K562 (cell line): ENCODE results near the gene PIP5K1B. TPM values are rescaled to one million over a fixed set of nuclear protein-coding genes. Genes with fewer than 3 reads are reported as not detected.

Experiments used
- ATAC-seq: fragments of 200-7000 bp; cut with Tn5 transposase; 3 replicates; pipeline ENCODE4 v1.9.1; 2020; ENCODE audit warnings: moderate library complexity
- BruUV-seq: library from RNA; stranded (reverse); fragments of 400-500 nt; replicated peaks from 2 replicates; lab custom pipeline; 2021; lab: Mats Ljungman, UMichigan
- CTCF ChIA-PET: fragments of 300-600 bp; formaldehyde crosslinking; extraction: SDS; loops from one replicate; lab custom pipeline; 2021; ENCODE audit warnings: low intra/inter-chr PET ratio; lab: Yijun Ruan, JAX
- POLR2A ChIA-PET: fragments of 300-600, 350-650 bp; sonication (Branson Sonifier 250); formaldehyde crosslinking; extraction: SDS; loops from one replicate; lab custom pipeline; 2021; ENCODE audit warnings: antibody characterized with exemption, inconsistent platforms; lab: Yijun Ruan, JAX
- DNase-seq, 4 experiments: peaks; one replicate each; pipeline versions ENCODE4 v3.0.0 to v3.0.0-alpha.2; 2011 to 2018; ENCODE audit warnings: low spot score in 3 of 4, mixed read lengths in 3 of 4; ENCODE audit errors: extremely low read depth in 1 of 4
- FAIRE-seq: peaks from 2 replicates; lab custom pipeline; 2011; peaks lifted over from hg19 to GRCh38; lab: Jason Lieb, UNC
- H2AFZ ChIP-seq: 2 replicates; pipeline ENCODE4 v1.6.0; 2011; ENCODE audit warnings: low read depth, low read length, control low read depth, inconsistent platforms
- H3K27ac ChIP-seq: fragments of 200-600 bp; 3 replicates; pipeline ENCODE4 v1.8.0; 2011; ENCODE audit warnings: low read depth, mild to moderate bottlenecking, control low read depth, inconsistent platforms, low read length, moderate library complexity, mixed read lengths; ENCODE audit errors: extremely low read depth
- H3K27me3 ChIP-seq, 2 experiments: fragments of 300-600 bp in 1 of 2; 2 replicates in 1 of 2; 3 replicates in 1 of 2; pipeline versions ENCODE4 v1.6.0 to v1.8.0; 2011; ENCODE audit warnings: inconsistent platforms in 2 of 2, low read length in 2 of 2, mild to moderate bottlenecking in 1 of 2, mixed read lengths in 1 of 2, moderate library complexity in 1 of 2; ENCODE audit not compliant: control insufficient read depth in 2 of 2, insufficient read depth in 2 of 2
- H3K36me3 ChIP-seq: fragments of 300-600 bp; 3 replicates; pipeline ENCODE4 v1.8.0; 2011; ENCODE audit warnings: mild to moderate bottlenecking, low read length, inconsistent platforms; ENCODE audit not compliant: control insufficient read depth, insufficient read depth
- H3K4me1 ChIP-seq, 2 experiments: fragments of 200-600 bp in 1 of 2; replicated peaks in 1 of 2; 2 replicates in 1 of 2; 3 replicates in 1 of 2; pipeline versions ENCODE4 v1.5.1 to v1.8.0; 2011; ENCODE audit warnings: inconsistent platforms in 2 of 2, low read length in 2 of 2, mild to moderate bottlenecking in 1 of 2, mixed read lengths in 1 of 2, moderate library complexity in 1 of 2; ENCODE audit not compliant: control insufficient read depth in 2 of 2, insufficient read depth in 2 of 2
- H3K4me2 ChIP-seq: 2 replicates; pipeline ENCODE4 v1.6.1; 2011; ENCODE audit warnings: low read length, control low read depth, inconsistent platforms, mixed read lengths; ENCODE audit not compliant: insufficient read depth
- H3K4me3 ChIP-seq: fragments of 200-600 bp; sonication (generic), shearing (Covaris generic); 2 replicates; pipeline ENCODE4 v1.5.1; 2016; ENCODE audit warnings: control low read depth, inconsistent platforms
- H3K79me2 ChIP-seq: fragments of 200-600 bp; 3 replicates; pipeline ENCODE4 v1.8.0; 2011; ENCODE audit warnings: low read length, inconsistent platforms; ENCODE audit not compliant: control insufficient read depth, insufficient read depth
- H3K9ac ChIP-seq, 2 experiments: 2 replicates each; pipeline versions ENCODE4 v1.6.0 to v1.6.1; 2011; ENCODE audit warnings: low read depth in 2 of 2, low read length in 2 of 2, control low read depth in 1 of 2, inconsistent platforms in 1 of 2, mild to moderate bottlenecking in 1 of 2, mixed read lengths in 1 of 2; ENCODE audit not compliant: insufficient read depth in 1 of 2
- H3K9me1 ChIP-seq: one replicate; pipeline ENCODE4 v1.6.0; 2011; ENCODE audit warnings: inconsistent platforms, mild to moderate bottlenecking, low read length, moderate library complexity; ENCODE audit not compliant: control insufficient read depth, insufficient read depth
- H3K9me3 ChIP-seq: replicated peaks from 2 replicates; pipeline ENCODE4 v1.5.1; 2011; ENCODE audit warnings: low read depth, low read length, inconsistent platforms; ENCODE audit not compliant: control insufficient read depth, insufficient read depth
- H4K20me1 ChIP-seq: replicated peaks from 2 replicates; pipeline ENCODE4 v1.6.1; 2011; ENCODE audit warnings: low read length, inconsistent platforms, mixed read lengths; ENCODE audit not compliant: control insufficient read depth, insufficient read depth
- CCAR2 ChIP-seq: fragments of 200-400 bp; formaldehyde crosslinking; IDR thresholded peaks from 2 replicates; pipeline ENCODE4 v1.6.1; 2017; ENCODE audit warnings: mild to moderate bottlenecking, low read depth, low read length
- E2F1 ChIP-seq: sonication (generic); formaldehyde crosslinking; IDR thresholded peaks from 2 replicates; pipeline ENCODE4 v1.8.1; 2023; ENCODE audit warnings: mild to moderate bottlenecking, missing genetic modification reagents, moderate library complexity
- ELF4 ChIP-seq: fragments of 450-650 bp; formaldehyde crosslinking; IDR thresholded peaks from 2 replicates; pipeline ENCODE4 v1.4.0; 2022; ENCODE audit warnings: missing genetic modification characterization
- RBFOX2 ChIP-seq: fragments of 200-400 bp; formaldehyde crosslinking; IDR thresholded peaks from 2 replicates; pipeline ENCODE4 v1.6.1; 2017; ENCODE audit warnings: low read depth, mild to moderate bottlenecking, low read length, moderate library complexity
- WGBS: fragments of 100-300 bp; shearing (Covaris generic); methylation state at CpG from one replicate; pipeline ENCODE4 v1.1.6; 2016; ENCODE audit warnings: low coverage, mixed read lengths; ENCODE audit not compliant: insufficient coverage; ENCODE audit errors: missing lambda C conversion rate; 5-methylcytosine and 5-hydroxymethylcytosine counted together
- in situ Hi-C: fragments of 300-500 bp; cut with MboI; formaldehyde crosslinking; loops from 4 replicates; pipeline ENCODE4 v1.15.0; 2018; ENCODE audit warnings: inconsistent platforms, mixed read lengths
- intact Hi-C: fragments of 100-400 bp; cut with micrococcal nuclease; formaldehyde crosslinking; loops from 2 replicates; pipeline ENCODE4 v1.14.2; 2022
- polyA plus RNA-seq, 8 experiments: library from polyadenylated mRNA; depleted of rRNA in 4 of 8; stranded (reverse) in 5 of 8; unstranded in 3 of 8; fragments of >200 nt; fragmentation: Nextera tagmentation in 2 of 8; fragmentation: Illumina TruSeq in 1 of 8; extraction: Ambion mirVana in 2 of 8; extraction: Trizol in 1 of 8; gene quantifications; 2 replicates each; pipeline versions ENCODE4 v1.2.1 to v1.2.3, GENCODE V29; 2011 to 2014; ENCODE audit warnings: inconsistent platforms in 1 of 8, missing spikeins in 1 of 8
- total RNA-seq, 7 experiments: library from RNA; depleted of rRNA in 6 of 7; stranded (reverse); fragments of >200 nt in 6 of 7; fragmentation: Illumina TruSeq in 2 of 7; extraction: Trizol in 2 of 7; gene quantifications; 2 replicates each; pipeline versions ENCODE4 v1.2.1 to v1.2.3, GENCODE V29; 2011 to 2021; ENCODE audit warnings: low replicate concordance in 1 of 7

Gene PIP5K1B
- total and polyA plus RNA-seq, 9 of the 15 experiments (the other 6 are each of a cell fraction or from before 2014, with no cell fraction given): 3.1 to 12.9 (median 7.4) TPM

DNA sequence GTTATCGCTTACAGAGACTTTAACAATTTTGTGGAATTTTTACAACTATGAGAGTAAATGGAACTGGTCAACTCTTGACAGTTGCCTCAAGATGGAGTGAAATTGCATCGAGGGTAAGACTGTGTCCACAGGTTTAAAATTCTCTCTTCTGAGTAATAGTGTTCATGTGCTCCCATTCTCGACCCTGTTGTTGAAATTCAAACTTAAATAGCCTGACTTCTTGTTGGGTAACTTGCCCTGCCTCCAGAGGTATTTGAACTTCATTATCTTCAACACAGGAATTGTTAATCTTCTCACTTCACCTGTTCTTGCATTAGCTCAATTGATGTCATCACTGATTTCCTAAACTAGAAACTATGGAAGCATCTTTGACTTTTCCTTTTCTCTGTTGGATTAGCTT, 77.5 kb downstream of the PIP5K1B start:
- Histone ChIP-seq H3K9me3 (no peaks in the 10 kb centered on the region), H3K4me3 (no peak overlapping the region; the same call in 1 of the 2 replicates), H3K79me2 (peaks cover 78% of the 10 kb centered on the region), H3K4me1 (peaks cover 4 to 32% of the 10 kb centered on the region in 2 experiments), H3K4me2 (peak overlapping the region; percentile 67), H3K36me3 (peaks cover 15% of the 10 kb centered on the region; the same call in 2 of the 3 replicates), H2AFZ (no peak overlapping the region), H3K9me1 (no peaks in the 10 kb centered on the region), H4K20me1 (peaks cover 15% of the 10 kb centered on the region), H3K27ac (no peak overlapping the region), H3K27me3 (no peaks in the 10 kb centered on the region), H3K9ac (no peak overlapping the region; a peak in 1 of 4 replicates)
- TF ChIP-seq E2F1 (CRISPR knock-in tag) (no peak), CCAR2 (no peak), ELF4 (CRISPR knock-in tag) (no peak), RBFOX2 (0 out of 2 replicates have a peak, but pooled peaks have one; percentile 15)
- BruUV-seq: no TSS peak
- ChIA-PET CTCF (no interaction called here), POLR2A (interaction anchor here (0.5 kb wide), 1 partner anchor 629 kb away, joined by 3 read pairs; no protein-coding TSS in a partner anchor)
- 20% methylated on average over 3 of the region's 3 CpGs for WGBS
- DNase-seq: no peak
- intact Hi-C loops (loop anchor here (10.0 kb wide), 1 partner anchor 62 kb away; no protein-coding TSS in a partner anchor), in situ Hi-C loops (no loop called here)
- ATAC-seq: no peak
- FAIRE-seq: no peak
